Measurements from ENCODE around the gene LENG8.
"Not testable (repeated sequence)": the region's sequence is repeated elsewhere in the genome, so short reads cannot be mapped to it uniquely, and the experiment has no call there.

The LENG8 gene

GRCh38 chr19:54464630-54465425 is 15.8 kb downstream of the LENG8 start:
- Histone ChIP-seq H3K4me3 (peak overlapping the region; percentile 90), H3K9ac (ENCODE audit: insufficient read length) (peak overlapping the region; percentile 59), H3K27ac (peak overlapping the region; percentile 80), H3K36me3 (ENCODE audit: insufficient read depth, low read length) (peaks cover 15% of the 10 kb centered on the region), H3K9me3 (ENCODE audit: low read depth, low read length) (no peaks in the 10 kb centered on the region)
- DNase-seq (ENCODE audit: low read depth, low spot score) = no peak
- TF ChIP-seq POLR2AphosphoS5 (IDR thresholded peaks at IDR 0.05; ENCODE audit: borderline replicate concordance, low read depth, low read length) = no peak; the same call in 1 of the 2 replicates
- TF ChIP-seq EZH2 (IDR thresholded peaks at IDR 0.05) = no peak
- TF ChIP-seq FOXP2 (optimal IDR thresholded peaks at IDR 0.05; ENCODE audit: control extremely low read depth, extremely low read length, insufficient read depth) = no peak

GRCh38 chr19:54465426-54466109 is 16.6 kb downstream of the LENG8 start:
- no peak overlapping the region for H3K27ac ChIP-seq
- TF ChIP-seq EZH2 (IDR thresholded peaks at IDR 0.05) = no peak
- no peak for TF ChIP-seq POLR2AphosphoS5 (IDR thresholded peaks at IDR 0.05; ENCODE audit: borderline replicate concordance, low read depth, low read length)
- TF ChIP-seq FOXP2 (optimal IDR thresholded peaks at IDR 0.05; ENCODE audit: control extremely low read depth, extremely low read length, insufficient read depth) = no peak
- H3K9me3 ChIP-seq (ENCODE audit: low read depth, low read length) = no peaks in the 10 kb centered on the region
- no peak overlapping the region for H3K9ac ChIP-seq (ENCODE audit: insufficient read length)
- no peak overlapping the region for H3K4me3 ChIP-seq
- H3K36me3 ChIP-seq (ENCODE audit: insufficient read depth, low read length) = peaks cover 15% of the 10 kb centered on the region
- DNase-seq (ENCODE audit: low read depth, low spot score) = no peak

GRCh38 chr19:54466110-54466480 is 17.1 kb downstream of the LENG8 start:
- not testable (repeated sequence) for H3K9me3 ChIP-seq (ENCODE audit: low read depth, low read length); DNase-seq (ENCODE audit: low read depth, low spot score); H3K4me3 ChIP-seq; H3K9ac ChIP-seq (ENCODE audit: insufficient read length)
- peaks cover 10% of the 10 kb centered on the region for H3K36me3 ChIP-seq (ENCODE audit: insufficient read depth, low read length)
- H3K27ac ChIP-seq = peak overlapping the region; percentile 48; the same call in 1 of the 2 replicates

- no peak overlapping the region for H3K9ac ChIP-seq (ENCODE audit: insufficient read length)
Measured at GRCh38 chr19:54469496-54469934, 20.5 kb downstream of the LENG8 start.

GRCh38 chr19:54470276-54470887 is 21.4 kb downstream of the LENG8 start:
- Histone ChIP-seq H3K36me3 (ENCODE audit: insufficient read depth, low read length) (no peaks in the 10 kb centered on the region), H3K27ac (0 out of 2 replicates have a peak overlapping the region, but pooled peaks have one; percentile 15), H3K9ac (ENCODE audit: insufficient read length) (peak overlapping the region; percentile 75), H3K9me3 (ENCODE audit: low read depth, low read length) (no peaks in the 10 kb centered on the region), H3K4me3 (peak overlapping the region; percentile 71)
- DNase-seq (ENCODE audit: low read depth, low spot score) = no peak
- TF ChIP-seq FOXP2 (optimal IDR thresholded peaks at IDR 0.05; ENCODE audit: control extremely low read depth, extremely low read length, insufficient read depth) (no peak), EZH2 (IDR thresholded peaks at IDR 0.05) (no peak), POLR2AphosphoS5 (IDR thresholded peaks at IDR 0.05; ENCODE audit: borderline replicate concordance, low read depth, low read length) (no peak)

More at GRCh38 chr19:54469496-54469934, 20.5 kb downstream of the LENG8 start:
- Histone ChIP-seq H3K27ac (no peak overlapping the region), H3K9me3 (ENCODE audit: low read depth, low read length) (no peaks in the 10 kb centered on the region), H3K36me3 (ENCODE audit: insufficient read depth, low read length) (no peaks in the 10 kb centered on the region), H3K4me3 (no peak overlapping the region)
- DNase-seq (ENCODE audit: low read depth, low spot score) = no peak
- TF ChIP-seq FOXP2 (optimal IDR thresholded peaks at IDR 0.05; ENCODE audit: control extremely low read depth, extremely low read length, insufficient read depth) (no peak), POLR2AphosphoS5 (IDR thresholded peaks at IDR 0.05; ENCODE audit: borderline replicate concordance, low read depth, low read length) (no peak)

- Histone ChIP-seq H3K27ac (no peak overlapping the region), H3K9ac (ENCODE audit: insufficient read length) (peak overlapping the region; percentile 75), H3K36me3 (ENCODE audit: insufficient read depth, low read length) (no peaks in the 10 kb centered on the region), H3K9me3 (ENCODE audit: low read depth, low read length) (no peaks in the 10 kb centered on the region), H3K4me3 (peak overlapping the region; percentile 71)
- TF ChIP-seq FOXP2 (optimal IDR thresholded peaks at IDR 0.05; ENCODE audit: control extremely low read depth, extremely low read length, insufficient read depth) = no peak
- TF ChIP-seq POLR2AphosphoS5 (IDR thresholded peaks at IDR 0.05; ENCODE audit: borderline replicate concordance, low read depth, low read length) = no peak
- TF ChIP-seq EZH2 (IDR thresholded peaks at IDR 0.05) = no peak
- no peak for DNase-seq (ENCODE audit: low read depth, low spot score)
Measured at GRCh38 chr19:54470991-54471782, 22.2 kb downstream of the LENG8 start.

GRCh38 chr19:54473071-54473891 is 24.3 kb downstream of the LENG8 start, which contains the start of gene CDC42EP5:
Gene CDC42EP5, minus strand, starts transcription at chr19:54473296. Its CDS starts 7,749 bp downstream, at chr19:54465547.
- TF ChIP-seq EZH2 (IDR thresholded peaks at IDR 0.05) (no peak), POLR2AphosphoS5 (IDR thresholded peaks at IDR 0.05; ENCODE audit: borderline replicate concordance, low read depth, low read length) (peak; percentile 46; the same call in 1 of the 2 replicates)
- Histone ChIP-seq H3K9me3 (ENCODE audit: low read depth, low read length) (no peaks in the 10 kb centered on the region), H3K27ac (peak within 1 kb of the TSS; percentile 93), H3K36me3 (ENCODE audit: insufficient read depth, low read length) (no peaks in the 10 kb centered on the region), H3K9ac (ENCODE audit: insufficient read length) (peak within 1 kb of the TSS; percentile 49), H3K4me3 (peak within 1 kb of the TSS; percentile 76)
- peak; percentile 79 for DNase-seq (ENCODE audit: low read depth, low spot score)

Measured in SK-N-MC (cell line).